Activated CD4-positive, CD25-positive, alpha-beta regulatory T cell treated with anti-CD3 and anti-CD28 coated beads, Interleukin-2, amount 50 U/mL, for 24 hours (primary cell): Measurements from ENCODE around the gene TTLL10.

Experiments used
- ATAC-seq, 2 donors: fragments of 150-1000 bp; cut with Tn5 transposase; one replicate each; pipeline ENCODE4 v1.10.0; 2021; ENCODE audit warnings: mild to moderate bottlenecking in 1 of 2, moderate library complexity in 1 of 2

TTLL10 gene, protein sequence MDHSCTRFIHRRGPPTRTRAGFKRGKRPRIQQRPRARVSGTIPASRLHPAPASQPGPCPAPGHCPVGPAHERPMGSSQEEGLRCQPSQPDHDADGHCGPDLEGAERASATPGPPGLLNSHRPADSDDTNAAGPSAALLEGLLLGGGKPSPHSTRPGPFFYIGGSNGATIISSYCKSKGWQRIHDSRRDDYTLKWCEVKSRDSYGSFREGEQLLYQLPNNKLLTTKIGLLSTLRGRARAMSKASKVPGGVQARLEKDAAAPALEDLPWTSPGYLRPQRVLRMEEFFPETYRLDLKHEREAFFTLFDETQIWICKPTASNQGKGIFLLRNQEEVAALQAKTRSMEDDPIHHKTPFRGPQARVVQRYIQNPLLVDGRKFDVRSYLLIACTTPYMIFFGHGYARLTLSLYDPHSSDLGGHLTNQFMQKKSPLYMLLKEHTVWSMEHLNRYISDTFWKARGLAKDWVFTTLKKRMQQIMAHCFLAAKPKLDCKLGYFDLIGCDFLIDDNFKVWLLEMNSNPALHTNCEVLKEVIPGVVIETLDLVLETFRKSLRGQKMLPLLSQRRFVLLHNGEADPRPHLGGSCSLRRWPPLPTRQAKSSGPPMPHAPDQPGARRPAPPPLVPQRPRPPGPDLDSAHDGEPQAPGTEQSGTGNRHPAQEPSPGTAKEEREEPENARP

DNA sequence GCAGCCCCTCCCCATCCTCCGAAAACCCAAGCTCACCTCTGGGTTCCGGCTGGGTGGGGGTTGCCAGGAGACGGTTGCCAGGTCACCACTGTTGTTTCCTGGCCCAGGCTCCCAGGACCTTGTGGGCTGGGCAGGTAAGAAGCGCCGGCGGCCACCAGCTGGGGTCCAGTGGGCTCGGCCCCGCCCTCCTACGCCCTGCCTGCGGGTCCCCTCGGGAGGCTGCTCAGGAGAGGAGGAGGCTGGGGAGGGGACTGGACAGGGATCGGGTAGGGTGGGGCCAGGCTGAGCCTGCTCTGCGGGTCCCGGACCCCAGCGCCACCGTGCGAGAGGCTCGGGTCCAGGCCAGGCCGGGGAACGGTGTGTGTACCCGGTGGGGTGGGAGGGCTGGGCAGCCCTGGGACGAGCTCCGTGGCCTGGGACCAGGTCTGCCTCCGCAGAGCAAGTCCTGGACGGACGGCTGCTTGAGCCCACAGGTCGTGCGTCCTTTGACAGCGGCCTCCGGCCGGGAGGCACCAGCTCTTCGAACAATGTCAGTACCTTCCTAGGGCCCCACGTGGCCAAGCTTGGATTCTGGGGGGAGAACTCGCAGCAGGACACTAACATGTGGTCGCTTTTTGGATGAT lies at the start of gene TTLL10:
TSS of gene TTLL10 (plus strand) at position 88 of the 623 bp plus-strand sequence. CDS start 5,336 bp downstream, outside the sequence.
- peak in 1 of 2 donors; percentile 63 for ATAC-seq

DNA sequence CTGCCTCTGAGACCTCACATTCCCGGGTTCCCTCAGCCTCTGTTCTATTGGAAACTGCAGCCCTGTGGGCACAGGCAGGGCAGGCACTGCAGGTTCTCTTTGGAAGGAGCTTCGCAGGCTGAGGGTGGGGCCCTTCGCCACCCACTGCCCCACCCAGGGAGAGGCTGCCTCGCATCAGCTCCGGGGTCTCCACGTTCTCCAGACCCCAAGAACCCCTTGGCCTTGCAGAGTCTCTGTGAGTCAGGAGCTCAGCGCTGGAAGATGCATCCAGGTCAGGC lies 49.2 kb upstream of the TTLL10 start:
- ATAC-seq: no peak

DNA sequence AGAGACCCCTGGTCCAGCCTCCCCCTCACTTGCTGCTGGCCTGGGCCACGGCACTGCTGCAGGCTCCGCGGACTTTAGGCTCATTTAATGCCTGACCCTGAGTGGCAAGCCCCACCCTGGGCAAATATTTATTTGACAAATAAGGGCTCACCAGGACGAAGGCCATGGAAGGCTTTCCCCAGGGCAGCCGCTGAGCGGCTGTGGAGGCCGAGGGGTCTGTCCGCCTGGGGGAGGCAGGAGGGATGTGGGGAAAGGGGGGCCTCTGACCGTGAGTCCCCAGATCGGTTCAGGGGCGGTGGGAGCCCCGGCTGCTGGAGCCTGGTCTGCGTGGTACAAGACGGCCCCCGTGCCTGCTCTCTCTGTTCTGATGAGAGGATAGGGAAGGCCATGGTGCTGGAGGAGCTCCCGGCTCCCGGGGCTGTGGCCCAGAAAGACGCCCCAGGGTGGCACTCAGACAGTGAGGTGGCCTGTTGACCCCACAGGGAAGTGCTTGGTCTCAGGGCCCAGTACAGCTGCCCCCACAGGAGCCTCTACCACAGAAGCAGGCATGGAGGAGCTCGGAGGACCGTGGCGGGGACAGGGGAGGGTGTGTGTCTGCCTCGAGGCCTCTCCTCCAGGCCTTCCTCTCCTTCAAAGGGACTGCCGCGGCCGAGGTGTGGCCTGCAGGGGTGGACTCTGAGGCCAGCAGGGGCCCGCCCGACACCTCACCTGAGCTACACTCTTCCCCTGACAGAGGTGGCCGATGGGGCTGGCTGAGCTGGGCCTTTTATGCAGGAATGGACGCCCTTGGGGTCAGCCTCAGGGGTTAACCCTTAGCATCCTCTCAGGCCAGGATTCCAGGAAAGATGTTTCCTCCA lies 48.7 kb upstream of the TTLL10 start:
- no peak for ATAC-seq

DNA sequence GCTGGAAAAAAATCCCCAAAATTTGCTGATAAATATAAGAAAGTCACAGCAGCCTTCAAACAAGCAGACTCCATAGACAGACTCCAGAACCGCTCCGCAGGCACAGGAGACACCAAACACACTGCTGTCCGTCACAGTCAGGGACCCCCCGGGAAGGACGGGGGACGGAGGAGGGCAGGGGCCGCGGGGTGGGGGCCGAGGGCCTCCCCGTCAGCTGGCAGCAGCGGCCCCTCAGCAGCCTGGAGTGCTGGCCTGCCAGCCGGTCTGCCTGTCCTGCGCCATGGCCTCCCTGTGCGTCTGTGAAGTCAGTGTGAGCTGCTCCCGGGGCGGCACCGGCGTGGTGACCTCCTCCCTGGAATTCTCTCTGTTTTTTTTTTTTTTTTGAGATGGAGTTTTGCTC lies 47.7 kb upstream of the TTLL10 start:
- no peak for ATAC-seq

DNA sequence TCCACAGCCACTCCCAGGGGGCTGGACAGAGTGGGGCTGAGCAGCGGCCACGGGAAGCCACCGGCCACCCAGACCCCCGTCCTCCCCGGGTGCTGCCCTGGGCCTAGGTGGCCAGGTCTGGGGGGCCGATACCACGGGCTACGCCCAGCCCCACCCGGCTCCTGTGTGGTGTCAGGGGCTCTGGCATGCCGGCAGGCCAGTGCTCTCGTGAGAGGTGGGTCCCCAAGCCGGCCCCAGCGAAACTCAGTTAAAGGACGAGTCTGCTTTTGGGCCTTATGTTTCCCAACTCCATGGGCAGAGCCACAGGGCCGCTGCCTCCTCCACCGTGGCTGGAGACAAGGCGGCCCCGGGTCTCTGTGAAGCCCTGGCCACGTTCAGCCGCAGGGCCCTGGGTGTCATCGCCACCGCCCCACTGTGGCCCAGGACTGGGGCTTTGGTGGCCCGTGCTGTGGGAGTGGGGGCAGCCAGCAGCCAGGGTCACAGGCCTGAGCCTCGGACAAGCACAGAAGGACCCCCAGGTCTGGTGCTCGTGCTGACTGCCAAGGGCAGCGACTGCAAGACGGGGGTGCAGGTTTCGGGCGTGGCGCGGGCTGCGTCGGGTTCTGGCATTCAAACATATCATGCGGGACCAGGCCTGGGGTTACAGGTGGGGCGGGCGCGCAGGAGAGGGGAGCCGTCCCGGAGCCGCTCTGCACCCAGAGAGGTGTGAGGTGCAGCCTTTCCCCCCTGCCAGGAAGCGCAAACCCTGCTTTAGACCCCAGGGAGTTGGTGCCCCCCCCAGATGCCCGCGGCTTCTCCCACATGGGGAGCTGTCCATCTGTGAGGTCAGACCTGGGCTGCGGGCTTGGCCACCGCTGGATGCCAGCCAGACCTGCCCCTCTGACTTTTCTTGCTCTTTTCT lies 45.9 kb upstream of the TTLL10 start:
- ATAC-seq: no peak

DNA sequence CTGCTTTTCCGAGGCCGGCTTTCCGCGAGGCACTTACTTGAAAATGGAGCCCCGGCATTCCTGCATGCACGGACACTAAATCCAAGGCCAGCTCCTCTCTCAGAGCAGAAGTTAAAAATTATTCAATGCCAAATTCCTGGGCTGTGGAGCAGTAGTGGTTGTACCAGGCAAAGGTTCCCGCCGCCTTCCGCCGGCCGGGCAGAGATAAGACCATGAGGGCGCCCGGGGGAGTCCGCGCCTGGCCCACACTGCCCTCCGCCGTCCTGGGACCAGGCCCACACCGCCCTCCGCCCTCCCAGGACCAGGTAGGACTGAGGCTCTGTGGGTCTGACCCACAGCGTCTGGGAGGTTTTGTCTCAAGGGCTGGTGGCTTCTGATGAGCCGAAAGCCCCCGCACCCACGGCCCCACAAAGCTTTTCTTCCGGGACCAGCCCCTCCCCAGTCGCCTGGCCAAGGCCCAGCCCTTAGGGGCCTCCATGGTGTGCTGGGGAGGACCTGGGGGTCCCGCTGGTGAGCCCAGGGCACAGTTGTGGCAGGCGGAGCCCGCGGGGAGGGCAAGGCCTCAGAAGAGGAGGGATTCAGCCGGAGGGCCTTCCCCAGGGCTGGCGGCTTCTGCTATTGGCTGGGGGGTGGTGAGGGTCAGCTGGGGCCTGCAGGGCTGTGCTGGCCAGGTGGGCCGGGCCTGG lies 45.1 kb upstream of the TTLL10 start:
- ATAC-seq: no peak

DNA sequence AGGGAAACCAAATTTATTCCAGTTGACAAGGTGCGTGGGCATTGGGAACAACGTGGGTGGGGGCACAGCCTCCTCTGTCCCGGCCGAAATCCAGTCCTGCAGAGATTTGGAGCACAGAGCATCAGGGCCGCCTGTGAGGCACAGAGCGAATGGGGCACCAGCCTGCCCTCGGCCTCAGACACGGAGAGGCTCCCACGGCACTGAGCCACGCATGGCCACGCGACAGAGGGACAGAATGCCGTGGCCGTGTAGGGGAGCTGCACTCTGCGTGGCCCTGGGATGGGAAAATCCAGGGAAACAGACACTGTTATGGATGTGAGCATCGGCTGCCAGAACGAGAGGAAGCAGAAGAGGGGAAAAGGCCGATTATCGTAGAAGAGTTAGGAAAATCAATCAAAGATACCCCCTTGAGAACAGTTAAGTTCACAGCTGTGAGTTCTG lies 44.3 kb upstream of the TTLL10 start:
- ATAC-seq: no peak

DNA sequence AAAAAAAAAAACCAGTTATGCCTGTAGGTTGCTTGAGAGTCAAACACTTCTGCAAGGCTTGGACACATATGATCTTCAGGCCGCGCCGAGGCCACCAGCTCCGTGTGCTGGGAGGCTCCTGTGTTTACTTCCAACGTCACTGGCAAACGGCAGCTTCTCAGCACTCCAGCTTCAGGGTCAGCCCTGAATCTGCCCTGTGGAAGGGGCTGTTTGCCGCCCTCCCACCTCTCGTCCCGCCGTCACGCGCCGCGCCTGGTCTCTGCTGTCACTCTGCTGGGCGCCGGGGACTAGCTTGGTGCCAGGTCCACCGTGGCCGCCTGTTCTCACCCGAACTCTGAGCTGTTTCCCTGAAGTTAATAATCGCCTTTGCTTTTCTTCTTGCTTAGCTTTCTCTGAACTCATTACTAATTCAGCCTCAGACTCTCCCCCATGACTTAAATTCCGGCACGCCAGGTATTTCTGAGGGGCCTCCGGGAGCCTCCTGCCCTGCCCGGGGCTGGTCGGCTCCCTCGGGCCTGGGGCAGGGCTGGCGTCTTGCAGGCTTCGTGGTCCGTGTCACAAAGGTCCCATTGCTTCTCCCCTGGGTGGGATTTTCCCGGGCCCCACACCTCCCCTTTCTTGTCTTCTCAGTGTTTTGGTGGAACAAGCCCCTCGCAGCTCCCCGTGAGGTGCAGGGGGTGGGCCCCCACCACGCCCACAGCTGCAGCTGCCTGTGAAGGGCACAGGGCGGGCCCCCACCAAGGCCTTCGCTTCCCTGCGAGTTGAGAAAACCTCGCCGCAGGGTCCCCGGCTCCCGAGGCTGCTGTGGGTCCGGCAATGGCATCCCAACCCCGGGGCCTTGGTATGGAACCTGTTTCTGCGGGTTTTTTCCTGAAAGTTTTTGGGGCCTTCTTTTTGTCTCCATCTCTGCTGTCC lies 43.2 kb upstream of the TTLL10 start:
- no peak for ATAC-seq

DNA sequence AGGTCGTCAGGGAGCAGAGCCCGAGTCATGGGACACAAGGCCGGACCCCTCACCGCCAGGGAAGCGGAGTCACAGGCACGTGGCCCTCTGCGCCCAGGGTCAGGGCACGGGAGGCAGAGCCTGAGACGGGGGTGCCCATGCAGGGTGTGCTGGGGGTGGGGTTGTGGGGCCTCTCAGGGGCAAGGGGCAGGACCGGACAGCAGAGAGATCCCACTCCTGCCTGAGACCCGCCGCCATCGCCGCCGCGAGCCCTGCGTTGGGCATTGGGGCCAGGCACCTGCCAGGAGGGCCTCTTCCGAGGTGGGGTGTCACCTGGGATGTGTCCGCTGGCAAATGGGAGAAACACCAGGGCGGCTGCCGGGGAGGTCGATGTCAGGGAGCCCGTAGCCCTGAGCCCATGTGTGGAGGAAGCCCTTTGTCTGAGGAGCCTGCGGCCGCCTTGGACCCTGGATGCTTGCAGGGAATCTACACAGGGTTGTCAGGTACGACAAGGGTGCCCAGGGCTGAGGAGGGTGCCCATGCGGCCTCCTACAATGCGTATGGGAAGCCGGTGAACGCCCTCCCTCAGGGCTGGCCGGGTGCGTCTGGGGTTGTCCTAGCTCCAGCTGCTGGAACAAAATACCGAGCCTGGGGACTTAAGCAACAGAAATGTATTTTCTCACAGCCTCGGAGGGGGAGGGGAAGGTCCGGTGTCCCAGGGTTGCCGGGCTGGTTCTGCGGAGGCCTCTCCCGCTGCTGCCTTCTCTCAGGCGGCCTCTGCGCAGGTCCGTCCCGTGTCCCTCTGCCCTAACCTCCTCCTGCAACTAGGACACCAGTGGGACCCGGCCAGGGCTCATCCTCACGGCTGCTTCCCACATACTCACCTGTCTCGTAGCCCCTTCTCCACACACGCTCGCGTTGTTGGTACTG lies 41.4 kb upstream of the TTLL10 start:
- ATAC-seq: no peak

DNA sequence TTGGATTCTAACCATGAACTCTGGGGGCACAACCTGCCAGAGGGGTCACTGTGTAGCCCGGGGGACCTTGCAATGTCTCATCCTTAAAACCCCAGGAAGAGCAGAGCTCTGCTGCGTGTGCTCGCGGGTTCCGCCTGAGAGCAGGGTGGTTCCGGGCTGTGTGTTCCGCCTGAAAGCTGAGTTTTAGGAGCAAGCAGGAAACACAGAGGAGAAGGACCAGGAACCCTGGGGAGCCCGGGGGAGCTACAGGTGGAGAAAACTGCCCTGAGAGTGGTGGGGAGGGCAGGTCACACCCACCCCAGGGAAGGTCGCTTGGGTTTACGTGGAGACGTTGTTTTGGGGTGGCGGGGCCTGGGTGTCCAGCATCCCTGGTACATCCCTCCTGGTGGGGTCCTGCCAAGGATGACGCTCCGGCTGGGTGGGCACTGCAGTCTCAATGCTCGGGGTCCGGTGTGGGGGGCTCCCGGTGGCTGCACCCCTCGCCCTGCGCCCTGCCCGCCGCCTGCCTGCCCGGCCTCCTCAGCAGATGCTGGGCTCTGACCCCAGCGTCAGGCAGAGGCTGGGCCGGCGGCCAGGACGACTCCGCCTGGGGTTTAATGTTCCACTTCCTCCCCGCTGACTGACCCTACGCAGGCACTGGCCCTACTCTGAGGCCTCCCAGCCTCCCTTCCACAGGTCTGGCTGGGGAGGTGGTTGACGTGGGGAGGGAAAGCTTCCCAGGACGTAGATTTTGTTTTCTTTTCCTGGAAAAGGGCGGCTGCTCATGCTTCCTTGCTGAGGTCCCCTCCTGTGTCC lies 40.5 kb upstream of the TTLL10 start:
- no peak for ATAC-seq

DNA sequence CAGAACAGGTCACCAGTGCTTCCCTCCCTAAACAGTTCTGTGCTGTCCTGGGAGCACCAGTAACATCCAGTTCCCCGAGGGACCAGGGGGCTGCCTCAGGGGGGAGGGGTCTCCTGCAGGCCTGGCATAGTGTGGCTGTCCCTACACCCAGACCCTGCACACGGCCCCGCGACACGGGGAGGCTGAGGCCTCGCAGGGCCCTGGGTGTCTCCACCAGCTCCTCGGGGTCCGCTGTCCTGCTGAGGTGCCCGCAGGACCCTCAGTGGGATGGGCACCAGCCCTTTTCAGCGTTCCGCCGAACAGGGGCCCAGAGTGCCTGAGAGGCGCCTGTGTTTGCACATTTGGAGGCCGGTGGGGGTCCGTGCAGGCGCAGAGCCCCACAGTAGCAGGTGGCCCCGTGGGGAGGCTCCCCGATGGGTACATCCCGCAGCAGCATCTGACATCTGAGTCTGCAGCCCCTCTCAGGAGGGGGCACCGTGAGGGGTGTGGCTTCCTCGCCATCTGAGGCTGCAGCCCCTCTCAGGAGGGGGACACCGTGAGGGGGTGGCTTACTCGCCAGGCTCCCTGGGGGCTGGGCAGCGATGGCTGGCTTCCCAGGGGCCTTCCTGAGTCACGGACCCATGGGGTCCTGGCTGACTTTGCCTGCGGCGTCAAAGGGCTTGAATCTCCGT lies 39.2 kb upstream of the TTLL10 start:
- ATAC-seq: no peak

DNA sequence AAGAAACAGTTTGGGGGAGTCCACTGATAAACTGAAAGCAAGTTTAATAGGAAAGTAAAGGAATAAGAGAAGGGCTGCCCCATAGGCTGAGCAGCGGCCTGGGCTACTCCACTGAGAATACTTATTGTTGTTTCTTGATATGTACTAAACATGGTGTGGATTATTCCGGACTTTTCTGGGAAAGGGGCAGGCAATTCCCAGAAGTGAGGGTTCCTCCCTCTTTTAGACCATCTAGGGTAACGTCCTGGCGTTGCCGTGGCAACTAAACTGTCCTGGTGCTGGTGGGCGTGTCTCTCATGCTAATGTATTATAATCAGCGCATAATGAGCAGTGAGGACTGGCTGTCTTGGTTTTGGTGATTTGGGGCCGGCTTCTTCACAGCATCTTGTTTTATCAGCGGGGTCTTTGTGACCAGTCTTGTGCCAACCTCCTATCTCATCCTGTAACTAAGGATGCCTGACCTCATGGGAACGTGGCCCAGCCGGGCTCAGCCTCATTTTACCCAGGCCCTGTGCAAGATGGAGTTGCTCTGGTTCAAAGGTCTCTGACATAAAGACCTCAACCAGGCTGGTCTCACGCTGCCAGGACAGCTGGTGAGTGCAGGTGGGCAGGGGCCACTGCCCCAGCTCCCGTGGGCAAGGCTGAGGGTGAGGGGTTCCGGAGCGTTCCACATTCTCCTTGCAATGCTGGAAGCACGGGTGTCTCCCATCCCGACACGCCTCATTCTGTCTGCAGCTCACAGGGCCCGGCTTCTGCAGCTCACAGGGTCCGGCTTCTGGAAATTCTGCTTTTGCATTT lies 38.1 kb upstream of the TTLL10 start:
- no peak for ATAC-seq

DNA sequence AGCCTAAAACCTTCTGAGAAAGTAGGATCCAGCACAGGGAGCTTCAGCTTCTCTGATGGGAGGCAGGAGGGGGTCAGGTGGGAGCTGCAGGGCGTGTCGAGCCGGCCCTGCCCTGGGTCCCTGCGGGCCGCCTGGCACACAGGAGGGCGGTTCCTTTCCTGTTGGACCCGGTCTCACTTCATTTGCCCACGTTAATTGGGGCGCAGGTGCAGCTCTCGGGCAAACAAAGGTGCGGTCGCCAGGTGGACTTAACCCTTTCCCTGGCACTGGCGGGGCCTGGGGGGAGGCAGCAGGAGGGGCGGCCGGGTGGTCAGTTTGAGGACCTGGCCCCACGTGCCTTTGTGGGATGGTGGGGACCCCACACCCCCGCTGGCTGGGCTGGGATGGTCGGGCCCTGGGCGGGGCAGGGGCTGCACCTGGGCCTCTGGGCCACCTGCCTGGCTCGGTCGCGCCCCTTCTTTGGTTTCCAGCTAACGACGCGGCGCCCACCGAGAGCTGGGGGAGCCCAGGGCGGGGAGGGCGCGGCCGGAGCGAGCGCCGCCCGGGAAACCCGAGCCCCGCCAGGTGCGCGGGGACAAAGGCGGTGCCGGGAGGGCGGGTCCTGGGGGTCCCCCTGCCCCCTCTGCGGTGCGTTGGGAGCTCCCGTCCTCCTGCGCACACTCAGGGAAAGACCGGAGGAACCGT lies 37.0 kb upstream of the TTLL10 start:
- peak; percentile 12 to 25 for ATAC-seq

DNA sequence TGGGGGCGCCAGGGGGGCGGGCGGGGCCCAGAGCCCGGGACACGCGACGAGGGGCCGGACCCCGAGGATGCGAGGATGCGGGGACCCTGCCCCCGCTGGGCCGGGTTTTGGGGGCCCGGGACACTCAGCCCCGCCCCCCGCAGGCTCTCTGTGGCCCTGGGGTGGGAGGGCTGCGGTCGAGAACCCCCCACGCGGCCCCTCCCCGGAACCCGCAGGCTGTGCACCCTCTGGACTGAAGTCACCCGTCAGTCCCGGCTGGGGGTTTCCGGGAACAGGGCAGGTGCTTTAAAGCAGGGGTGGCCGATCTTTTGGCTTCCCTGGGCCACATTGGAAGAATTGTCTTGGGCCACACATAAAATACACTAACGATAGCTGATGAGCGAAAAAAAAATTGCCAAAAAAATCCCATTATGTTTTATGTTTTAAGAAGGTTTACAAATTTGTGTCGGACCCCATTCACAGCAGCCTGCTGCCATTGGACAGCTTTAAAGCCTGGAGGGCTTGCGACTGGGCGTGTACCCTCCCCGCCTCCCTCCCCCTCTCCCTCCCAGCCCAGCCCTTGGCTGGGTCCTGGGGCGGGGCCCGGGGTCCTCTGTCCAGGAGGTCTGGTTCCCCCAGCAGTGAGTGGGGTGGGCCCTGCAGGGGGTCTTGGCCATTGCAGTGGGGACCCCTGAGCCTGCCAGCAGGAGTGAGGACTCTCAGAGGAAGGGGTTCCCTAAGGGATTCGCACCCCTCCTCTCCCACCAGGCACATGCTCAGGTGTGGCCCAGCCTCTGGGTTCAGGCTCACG lies 36.2 kb upstream of the TTLL10 start:
- peak; percentile 91 for ATAC-seq

DNA sequence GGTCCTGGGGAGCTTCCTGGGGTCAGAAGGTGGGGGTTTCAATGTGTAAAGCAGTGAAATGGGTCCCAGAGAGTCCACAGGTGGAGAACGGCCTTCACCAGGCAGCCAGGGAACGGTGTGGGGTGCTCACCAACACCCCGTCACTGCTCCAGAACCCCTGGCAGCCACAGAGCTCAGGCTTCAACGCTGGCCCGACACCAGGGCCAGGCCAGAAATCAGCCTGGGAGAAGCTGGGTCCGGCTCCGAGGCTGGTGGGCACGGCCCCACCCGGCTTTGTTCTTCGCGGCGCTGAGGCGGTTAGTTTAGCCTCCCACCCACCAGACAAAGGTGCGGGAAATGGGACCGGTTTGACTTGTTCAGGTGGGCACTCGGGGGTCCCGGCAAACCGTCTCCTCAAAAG lies 33.0 kb upstream of the TTLL10 start:
- no peak for ATAC-seq
